Gastrocnemius medialis (tissue), 4 donors: ENCODE results near the gene NME3. TPM values are rescaled to one million over a fixed set of nuclear protein-coding genes. Genes with fewer than 3 reads are reported as not detected.

ENCODE experiments used
- ATAC-seq, 2 donors: fragments of 150-250 bp; one replicate each; pipeline ENCODE4 v1.9.1; 2016
- DNase-seq, 2 donors: peaks; one replicate each; pipeline ENCODE4 v3.0.0-alpha.2; 2019
- H3K27ac ChIP-seq, 4 donors: fragments of 200-600 bp; sonication (generic); 1 replicate in 1 of 4; 2 replicates in 3 of 4; pipeline ENCODE4 v1.5.1; 2016 to 2018; ENCODE audit warnings: mild to moderate bottlenecking in 2 of 4, moderate library complexity in 1 of 4
- H3K27me3 ChIP-seq, 3 donors: fragments of 200-600 bp; sonication (generic) in 2 of 3; 1 replicate in 1 of 3; 2 replicates in 2 of 3; pipeline versions ENCODE4 v1.5.1 to v1.6.0; 2016 to 2019; ENCODE audit warnings: mild to moderate bottlenecking in 1 of 3, moderate library complexity in 1 of 3
- H3K36me3 ChIP-seq, 2 donors: fragments of 200-600 bp; sonication (generic) in 1 of 2; one replicate each; pipeline ENCODE4 v1.5.1; 2017 to 2018
- H3K4me1 ChIP-seq, 2 donors: fragments of 200-600 bp; sonication (generic) in 1 of 2; one replicate each; pipeline ENCODE4 v1.5.1; 2016 to 2017; ENCODE audit warnings: mild to moderate bottlenecking in 2 of 2
- H3K4me3 ChIP-seq, 4 donors: fragments of 200-600 bp; sonication (generic) in 3 of 4; 1 replicate in 1 of 4; 2 replicates in 3 of 4; pipeline ENCODE4 v1.5.1; 2016 to 2019; ENCODE audit warnings: mild to moderate bottlenecking in 2 of 4
- H3K9me3 ChIP-seq, 3 donors: fragments of 200-600 bp; sonication (generic) in 2 of 3; 1 replicate in 1 of 3; 2 replicates in 2 of 3; pipeline ENCODE4 v1.5.1; 2016 to 2019
- CTCF ChIP-seq, 5 experiments: fragments of 450-650 bp in 3 of 5; fragments of 200-600 bp in 2 of 5; sonication (generic) in 2 of 5; IDR thresholded peaks in 4 of 5; conservative IDR thresholded peaks in 1 of 5; 1 replicate in 4 of 5; 2 replicates in 1 of 5; pipeline ENCODE4 v1.5.1; 2016 to 2019; ENCODE audit warnings: antibody characterized with exemption in 5 of 5, mild to moderate bottlenecking in 3 of 5, moderate library complexity in 3 of 5
- POLR2A ChIP-seq, 2 donors: fragments of 450-650 bp; IDR thresholded peaks; one replicate each; pipeline ENCODE4 v1.6.1; 2017; ENCODE audit warnings: antibody characterized with exemption in 2 of 2, mild to moderate bottlenecking in 2 of 2, moderate library complexity in 2 of 2
- in situ Hi-C, 4 donors: fragments of 200-750 bp; cut with MboI; loops; one replicate each; pipeline versions ENCODE4 v1.15.0 to v1.8.0; 2017; ENCODE audit warnings: low sequenced_read_pairs in 4 of 4
- intact Hi-C: fragments of 100-400 bp; cut with DNase I; formaldehyde crosslinking; loops from one replicate; pipeline ENCODE4 v1.15.1; 2023; ENCODE audit warnings: low total_unique reads
- total RNA-seq, 4 donors: library from RNA; depleted of rRNA; stranded (reverse); fragments of >200 nt; gene quantifications; one replicate each; pipeline versions ENCODE4 v1.1.0 to v1.2.3, GENCODE V29; 2016

Gene NME3
- total RNA-seq, 4 donors from 2014 or later: 18.1 to 41.4 (median 34.2) TPM

GRCh38 chr16:1816396-1817275 is 45.3 kb upstream of the NME3 start:
- intact Hi-C loops (no loop called here), in situ Hi-C loops (no loop called here)
- Histone ChIP-seq H3K36me3 (peaks cover 0 to 48% of the 10 kb centered on the region in 2 donors), H3K27ac (peak overlapping the region in 1 of 4 donors; percentile 36), H3K4me3 (no peak overlapping the region), H3K9me3 (no peaks in the 10 kb centered on the region), H3K4me1 (no peaks in the 10 kb centered on the region), H3K27me3 (no peaks in the 10 kb centered on the region)
- no peak for ATAC-seq
- no peak for TF ChIP-seq CTCF (IDR thresholded peaks at IDR 0.05 in 4 of 5, conservative IDR thresholded peaks at IDR 0.05 in 1 of 5)
- no peak for TF ChIP-seq POLR2A (IDR thresholded peaks at IDR 0.05)
- DNase-seq: no peak

GRCh38 chr16:1815461-1815860 is 44.1 kb upstream of the NME3 start:
- Histone ChIP-seq H3K36me3 (peaks cover 0 to 38% of the 10 kb centered on the region in 2 donors), H3K9me3 (no peaks in the 10 kb centered on the region), H3K4me1 (no peaks in the 10 kb centered on the region), H3K4me3 (no peak overlapping the region), H3K27me3 (no peaks in the 10 kb centered on the region), H3K27ac (peak overlapping the region in 1 of 4 donors; percentile 36)
- intact Hi-C loops: no loop called here
- DNase-seq (peak in 1 of 2 donors; percentile 40), ATAC-seq (peak in 1 of 2 donors; percentile 64)
- in situ Hi-C loops: no loop called here
- TF ChIP-seq POLR2A (IDR thresholded peaks at IDR 0.05) (no peak), CTCF (IDR thresholded peaks at IDR 0.05 in 4 of 5, conservative IDR thresholded peaks at IDR 0.05 in 1 of 5) (no peak)

- in situ Hi-C loops: no loop called here
- no peak overlapping the region for H3K4me3 ChIP-seq
- no peaks in the 10 kb centered on the region for H3K9me3 ChIP-seq
- peak in 1 of 2 donors; percentile 39 for DNase-seq
- ATAC-seq: peak in 1 of 2 donors; percentile 40
- TF ChIP-seq CTCF (IDR thresholded peaks at IDR 0.05 in 4 of 5, conservative IDR thresholded peaks at IDR 0.05 in 1 of 5) (peak in 2 of 5 experiments; percentile 26 to 33), POLR2A (IDR thresholded peaks at IDR 0.05) (no peak)
- no peaks in the 10 kb centered on the region for H3K4me1 ChIP-seq
- peaks cover 0 to 35% of the 10 kb centered on the region in 2 donors for H3K36me3 ChIP-seq
- H3K27ac ChIP-seq: no peak overlapping the region
- H3K27me3 ChIP-seq: no peaks in the 10 kb centered on the region
- intact Hi-C loops: no loop called here
Observed at GRCh38 chr16:1812732-1813163, 41.4 kb upstream of the NME3 start.

- Histone ChIP-seq H3K4me1 (no peaks in the 10 kb centered on the region), H3K27ac (no peak overlapping the region), H3K36me3 (peaks cover 0 to 23% of the 10 kb centered on the region in 2 donors), H3K27me3 (no peaks in the 10 kb centered on the region), H3K9me3 (no peaks in the 10 kb centered on the region), H3K4me3 (no peak overlapping the region)
- TF ChIP-seq CTCF (IDR thresholded peaks at IDR 0.05 in 4 of 5, conservative IDR thresholded peaks at IDR 0.05 in 1 of 5) (no peak), POLR2A (IDR thresholded peaks at IDR 0.05) (no peak)
- no peak for ATAC-seq
- intact Hi-C loops: no loop called here
- no peak for DNase-seq
- in situ Hi-C loops: no loop called here
Observed at GRCh38 chr16:1810536-1810935, 39.2 kb upstream of the NME3 start.
